SK-N-SH (cell line): ENCODE measurements around the gene CNTROB. TPM values are rescaled to one million over a fixed set of nuclear protein-coding genes. Genes with fewer than 3 reads are reported as not detected.

Experiments
- CTCF ChIA-PET: fragments of 300-600, 350-600 bp; formaldehyde crosslinking; extraction: SDS; loops from one replicate; lab custom pipeline; 2021; lab: Yijun Ruan, JAX
- POLR2A ChIA-PET: fragments of 350-600 bp; sonication (Branson Sonifier 250); formaldehyde crosslinking; extraction: SDS; loops from one replicate; lab custom pipeline; 2020; ENCODE audit warnings: antibody characterized with exemption, inconsistent platforms; lab: Yijun Ruan, JAX
- DNase-seq: peaks from one replicate; pipeline ENCODE4 v3.0.0; 2012
- H2AFZ ChIP-seq: fragments of 200-600 bp; sonication (generic); 2 replicates; pipeline ENCODE4 v1.8.1; 2016; ENCODE audit warnings: antibody characterized with exemption, mild to moderate bottlenecking, low read depth
- H3F3A ChIP-seq: fragments of 200-600 bp; sonication (generic); replicated peaks from 2 replicates; pipeline ENCODE3; 2016; ENCODE audit warnings: antibody characterized with exemption, mild to moderate bottlenecking; ENCODE audit not compliant: insufficient read depth
- H3K27ac ChIP-seq, 2 experiments: fragments of 200-500 bp in 1 of 2; fragments of 200-600 bp in 1 of 2; sonication (Bioruptor generic) in 1 of 2; sonication (generic), shearing (Covaris generic) in 1 of 2; 2 replicates each; pipeline versions ENCODE4 v1.5.1 to v1.6.1; 2014 to 2016; ENCODE audit warnings: low read depth in 2 of 2, inconsistent platforms in 1 of 2, low read length in 1 of 2, mild to moderate bottlenecking in 1 of 2, mixed read lengths in 1 of 2
- H3K27me3 ChIP-seq: fragments of 200-600 bp; sonication (generic), shearing (Covaris generic); 2 replicates; pipeline ENCODE4 v1.6.1; 2016; ENCODE audit warnings: mixed run types; ENCODE audit not compliant: insufficient read depth
- H3K36me3 ChIP-seq, 2 experiments: fragments of 200-500 bp in 1 of 2; fragments of 200-600 bp in 1 of 2; sonication (Bioruptor generic) in 1 of 2; sonication (generic) in 1 of 2; replicated peaks in 1 of 2; 2 replicates each; pipeline versions ENCODE3 to v1.5.1; 2014 to 2016; ENCODE audit warnings: low read length in 1 of 2, mild to moderate bottlenecking in 1 of 2; ENCODE audit not compliant: insufficient read depth in 2 of 2, control insufficient read depth in 1 of 2
- H3K4me1 ChIP-seq, 2 experiments: fragments of 200-500 bp in 1 of 2; fragments of 200-600 bp in 1 of 2; sonication (Bioruptor generic) in 1 of 2; sonication (generic), shearing (Covaris generic) in 1 of 2; 2 replicates each; pipeline versions ENCODE4 v1.5.1 to v1.6.1; 2014 to 2016; ENCODE audit warnings: low read depth in 1 of 2, low read length in 1 of 2, mixed run types in 1 of 2; ENCODE audit not compliant: insufficient read depth in 2 of 2, control insufficient read depth in 1 of 2
- H3K4me2 ChIP-seq: fragments of 200-600 bp; sonication (generic), shearing (Covaris generic); 2 replicates; pipeline ENCODE4 v1.6.1; 2017; ENCODE audit warnings: mixed run types
- H3K4me3 ChIP-seq, 2 experiments: fragments of 200-500 bp in 1 of 2; fragments of 200-600 bp in 1 of 2; sonication (Bioruptor generic) in 1 of 2; sonication (generic), shearing (Covaris generic) in 1 of 2; 2 replicates each; pipeline versions ENCODE4 v1.5.1 to v1.8.1; 2014 to 2016; ENCODE audit warnings: low read depth in 2 of 2, inconsistent platforms in 1 of 2, low read length in 1 of 2, mild to moderate bottlenecking in 1 of 2, mixed read lengths in 1 of 2, moderate library complexity in 1 of 2
- H3K79me2 ChIP-seq: fragments of 200-600 bp; sonication (generic); 2 replicates; pipeline ENCODE4 v1.8.1; 2017; ENCODE audit warnings: mild to moderate bottlenecking; ENCODE audit not compliant: insufficient read depth
- H3K9ac ChIP-seq: fragments of 200-600 bp; sonication (generic); 2 replicates; pipeline ENCODE4 v1.6.1; 2017; ENCODE audit warnings: mixed run types
- H3K9me2 ChIP-seq: fragments of 200-600 bp; sonication (generic); 2 replicates; pipeline ENCODE4 v1.6.1; 2017; ENCODE audit warnings: mixed run types
- H3K9me3 ChIP-seq: fragments of 200-600 bp; sonication (generic); 2 replicates; pipeline ENCODE4 v1.6.1; 2017; ENCODE audit warnings: mixed run types, mild to moderate bottlenecking, moderate library complexity
- H4K20me1 ChIP-seq: fragments of 200-600 bp; sonication (generic); 2 replicates; pipeline ENCODE4 v1.6.1; 2017; ENCODE audit warnings: mild to moderate bottlenecking, mixed run types; ENCODE audit not compliant: insufficient read depth
- CHD2 ChIP-seq: fragments of 150-350 bp; IDR thresholded peaks from 2 replicates; pipeline ENCODE4 v1.6.1; 2018; ENCODE audit warnings: low read length; ENCODE audit not compliant: partially characterized antibody
- EP300 ChIP-seq, 2 experiments: IDR thresholded peaks; 2 replicates each; pipeline versions ENCODE4 v1.4.0 to v1.6.1; 2012; ENCODE audit warnings: borderline replicate concordance in 1 of 2, low read depth in 1 of 2, low read length in 1 of 2
- RCOR1 ChIP-seq: fragments of 150-350 bp; IDR thresholded peaks from 2 replicates; pipeline ENCODE4 v1.6.1; 2017; ENCODE audit warnings: antibody characterized with exemption, low read length
- TAF1 ChIP-seq: IDR thresholded peaks from 2 replicates; pipeline ENCODE4 v1.6.1; 2012; ENCODE audit warnings: low read depth, mild to moderate bottlenecking, low read length, moderate library complexity, borderline replicate concordance
- TEAD4 ChIP-seq: IDR thresholded peaks from 2 replicates; pipeline ENCODE4 v1.4.0; 2012; ENCODE audit warnings: mild to moderate bottlenecking, borderline replicate concordance; ENCODE audit not compliant: insufficient read depth
- YY1 ChIP-seq: IDR thresholded peaks from 2 replicates; pipeline ENCODE4 v1.4.0; 2012; ENCODE audit warnings: low read depth, mild to moderate bottlenecking
- WGBS: methylation state at CpG from one replicate; pipeline ENCODE4 v1.1.6; 2017; ENCODE audit warnings: low lambda C conversion rate; 5-methylcytosine and 5-hydroxymethylcytosine counted together
- polyA plus RNA-seq, 3 experiments: library from polyadenylated mRNA; depleted of rRNA; stranded (reverse); fragments of >200 nt; gene quantifications; 2 replicates each; pipeline ENCODE4 v1.2.3, GENCODE V29; 2012

CNTROB gene
- polyA plus RNA-seq, 1 of the 3 experiments (the other 2 are of a cell fraction), result 26.3 TPM

DNA sequence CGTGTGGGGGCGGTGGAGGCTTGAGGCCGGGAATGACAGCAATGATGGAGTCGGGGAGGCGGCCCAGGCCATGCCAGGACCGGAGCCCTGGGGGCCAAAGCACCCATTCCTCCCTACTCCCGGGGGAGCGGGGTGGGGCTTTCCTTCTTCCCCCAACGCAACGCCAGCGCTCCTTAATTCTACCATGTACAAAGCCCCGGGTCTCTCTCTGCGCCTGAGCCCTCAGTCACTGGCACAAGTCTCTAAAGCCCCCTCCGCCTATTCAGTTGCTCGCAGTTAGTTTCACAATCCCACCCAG is 15.7 kb upstream of the CNTROB start:
- CTCF ChIA-PET, result interaction anchor here (0.8 to 5.7 kb wide), 15 partner anchors 13 to 154 kb away, joined by 3 to 65 read pairs (median 5); partner anchors contain the start of genes ALOX15B, CNTROB, KCNAB3 and TRAPPC1

DNA sequence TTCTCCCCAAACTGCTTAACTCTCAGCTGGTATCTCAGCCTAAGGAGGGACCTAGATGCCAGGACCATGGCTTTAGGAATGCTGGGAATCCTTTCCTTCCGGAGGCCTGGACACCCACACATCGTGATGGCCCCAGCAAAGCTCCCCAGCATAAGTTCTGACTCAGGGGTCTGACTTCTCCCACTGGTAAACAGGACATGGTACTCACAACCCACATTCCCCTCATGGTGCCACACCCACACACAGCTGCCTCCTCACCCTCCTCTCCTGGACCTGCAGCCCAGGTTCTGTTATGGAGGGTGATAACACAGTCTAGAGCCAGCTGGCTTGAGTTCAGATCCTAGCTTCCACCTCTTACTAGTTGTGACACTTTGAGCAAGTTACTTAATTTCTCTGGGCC is 15.2 kb upstream of the CNTROB start:
- TF ChIP-seq TEAD4, result no peak
- no peak for TF ChIP-seq YY1
- TF ChIP-seq CHD2, result no peak
- no peak for TF ChIP-seq RCOR1
- TF ChIP-seq, all 33 proteins: peak for 0
- H3K79me2 ChIP-seq, result no peaks in the 10 kb centered on the region
- ChIA-PET POLR2A (no interaction called here), CTCF (interaction anchor here (1.0 to 5.7 kb wide), 6 partner anchors 10 to 144 kb away, joined by 3 to 65 read pairs (median 8); partner anchors contain the start of gene ALOX15B)
- H3F3A ChIP-seq, result peaks cover 40% of the 10 kb centered on the region
- peaks cover 3 to 5% of the 10 kb centered on the region in 2 experiments for H3K36me3 ChIP-seq
- DNase-seq, result no peak
- H3K4me1 ChIP-seq, result peaks cover 14 to 18% of the 10 kb centered on the region in 2 experiments; a peak in 2 of 4 replicates
- no peak overlapping the region for H3K4me3 ChIP-seq
- no peak overlapping the region for H2AFZ ChIP-seq
- no peak overlapping the region for H3K9ac ChIP-seq
- H3K27me3 ChIP-seq, result no peaks in the 10 kb centered on the region
- peak overlapping the region; percentile 76; the same call in 1 of the 2 replicates for H3K4me2 ChIP-seq
- no peaks in the 10 kb centered on the region for H4K20me1 ChIP-seq
- H3K27ac ChIP-seq, result no peak overlapping the region
- no peaks in the 10 kb centered on the region for H3K9me2 ChIP-seq
- WGBS, result 72% methylated on average over 2 of the region's 2 CpGs
- H3K9me3 ChIP-seq, result no peaks in the 10 kb centered on the region

More for the DNA sequence above, 15.7 kb upstream of the CNTROB start:
- Histone ChIP-seq H4K20me1 (no peaks in the 10 kb centered on the region), H3K36me3 (peaks cover 3 to 10% of the 10 kb centered on the region in 2 experiments), H3K4me2 (peak overlapping the region; percentile 76), H3K9ac (peak overlapping the region; percentile 57; the same call in 1 of the 2 replicates), H3K79me2 (no peaks in the 10 kb centered on the region), H3K9me3 (no peaks in the 10 kb centered on the region), H3K4me3 (peak overlapping the region; percentile 55 to 57; a peak in 3 of 4 replicates), H3K9me2 (no peaks in the 10 kb centered on the region), H2AFZ (peak overlapping the region; percentile 81), H3K27me3 (no peaks in the 10 kb centered on the region), H3F3A (peaks cover 40% of the 10 kb centered on the region), H3K4me1 (peaks cover 14 to 18% of the 10 kb centered on the region in 2 experiments; a peak in 2 of 4 replicates), H3K27ac (peak overlapping the region; percentile 39 to 90; a peak in 3 of 4 replicates)
- POLR2A ChIA-PET, result interaction anchor here (0.7 to 1.9 kb wide), 8 partner anchors 10 to 140 kb away, joined by 3 to 8 read pairs (median 3); partner anchors contain the start of genes CNTROB, NAA38 and TRAPPC1
- no peak for TF ChIP-seq TEAD4
- WGBS, result 84% methylated on average over 13 of the region's 15 CpGs
- DNase-seq, result no peak

DNA sequence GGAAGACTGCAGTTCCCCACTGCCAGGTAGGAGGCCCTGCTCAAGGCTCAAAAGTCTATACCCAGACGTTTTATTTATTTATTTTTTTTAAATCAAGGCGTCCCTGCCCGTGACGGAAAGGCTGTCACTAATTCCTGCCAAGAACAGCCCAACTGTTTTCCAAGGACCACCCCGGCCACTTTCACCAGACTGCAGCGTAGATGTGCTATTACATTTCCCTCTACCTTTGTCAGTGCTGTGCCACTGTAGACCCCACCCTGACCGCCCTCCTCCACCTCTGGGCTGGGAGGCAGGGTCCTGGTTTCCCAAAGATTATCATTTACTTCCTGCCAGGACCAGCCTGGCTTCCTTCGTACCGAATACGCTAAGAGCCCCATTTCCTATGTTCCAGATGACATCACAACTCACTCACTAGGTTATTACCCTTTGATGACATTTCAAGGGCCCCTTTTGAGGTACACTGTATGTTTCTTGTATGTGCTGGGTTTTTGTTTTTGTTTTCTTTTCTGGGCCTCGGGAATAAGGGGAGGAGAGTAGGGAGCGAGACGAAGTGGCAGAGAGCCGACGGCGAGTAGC is 9.6 kb upstream of the CNTROB start:
- 87% methylated on average over 16 of the region's 16 CpGs for WGBS

More for the DNA sequence above, 9.6 kb upstream of the CNTROB start:
- Histone ChIP-seq H3K27ac (no peak overlapping the region), H3K9me3 (no peaks in the 10 kb centered on the region), H3K4me1 (no peaks in the 10 kb centered on the region), H2AFZ (no peak overlapping the region), H3K27me3 (no peaks in the 10 kb centered on the region), H3K36me3 (peaks cover 0 to 2% of the 10 kb centered on the region in 2 experiments), H3K79me2 (no peaks in the 10 kb centered on the region), H3K4me3 (no peak overlapping the region), H3K4me2 (no peak overlapping the region), H4K20me1 (no peaks in the 10 kb centered on the region), H3K9ac (no peak overlapping the region), H3F3A (peaks cover 7% of the 10 kb centered on the region), H3K9me2 (no peaks in the 10 kb centered on the region)
- ChIA-PET CTCF (interaction anchor here (0.9 to 1.8 kb wide), 3 partner anchors 66 to 119 kb away, joined by 3 to 8 read pairs (median 4); no protein-coding TSS in a partner anchor), POLR2A (no interaction called here)
- DNase-seq, result no peak
- TF ChIP-seq TAF1 (no peak), EP300 (IDR thresholded peaks at IDR 0.05; ENCODE audit: borderline replicate concordance in 1 of 2, low read depth in 1 of 2, low read length in 1 of 2) (no peak)
